DOHH2 (cell line): Measurements from ENCODE around the gene AFAP1.

ENCODE experiments used
- CTCF ChIP-seq: fragments of 200-600 bp; sonication (generic); IDR thresholded peaks from one replicate; pipeline ENCODE4 v1.5.1; 2014; ENCODE audit warnings: antibody characterized with exemption, mild to moderate bottlenecking, low read depth, low read length; ENCODE audit not compliant: poor library complexity, severe bottlenecking
- EZH2phosphoT487 ChIP-seq: fragments of 200-600 bp; sonication (generic); IDR thresholded peaks from 2 replicates; pipeline ENCODE4 v1.6.1; 2017; ENCODE audit warnings: borderline replicate concordance, mild to moderate bottlenecking, antibody characterized with exemption, low read length, moderate library complexity, mixed read lengths

- TF ChIP-seq CTCF (no peak), EZH2phosphoT487 (no peak)
Measured at GRCh38 chr4:7785017-7785416, 154.6 kb downstream of the AFAP1 start.
